Transverse colon (tissue), 4 donors: ENCODE results near the gene CRYBG1. TPM values are rescaled to one million over a fixed set of nuclear protein-coding genes. Genes with fewer than 3 reads are reported as not detected.

Source experiments
- DNase-seq: peaks from one replicate; pipeline ENCODE4 v3.0.0-alpha.2; 2019
- H3K27ac ChIP-seq, 4 donors: fragments of 200-600 bp; sonication (generic); 2 replicates each; pipeline ENCODE4 v1.5.1; 2016 to 2018; ENCODE audit warnings: inconsistent platforms in 4 of 4
- H3K27me3 ChIP-seq: fragments of 200-600 bp; sonication (generic); 2 replicates; pipeline ENCODE4 v1.5.1; 2017; ENCODE audit warnings: inconsistent platforms
- H3K36me3 ChIP-seq, 4 donors: fragments of 200-600 bp; sonication (generic); 2 replicates each; pipeline ENCODE4 v1.5.1; 2017 to 2019; ENCODE audit warnings: inconsistent platforms in 4 of 4
- H3K4me1 ChIP-seq, 4 donors: fragments of 200-600 bp; sonication (generic); 2 replicates each; pipeline ENCODE4 v1.5.1; 2017 to 2020; ENCODE audit warnings: inconsistent platforms in 4 of 4
- H3K4me3 ChIP-seq, 4 donors: fragments of 200-600 bp; sonication (generic); 1 replicate in 1 of 4; 2 replicates in 3 of 4; pipeline versions ENCODE4 v1.5.1 to v1.6.1; 2017 to 2019; ENCODE audit warnings: inconsistent platforms in 4 of 4
- H3K9me3 ChIP-seq, 2 donors: fragments of 200-600 bp; sonication (generic); 2 replicates each; pipeline ENCODE4 v1.5.1; 2017 to 2019; ENCODE audit warnings: inconsistent platforms in 2 of 2
- EP300 ChIP-seq: sonication (generic); formaldehyde crosslinking; IDR thresholded peaks from one replicate; pipeline ENCODE4 v1.6.1; 2017; ENCODE audit warnings: antibody characterized with exemption, low read depth
- POLR2A ChIP-seq: fragments of 450-650 bp; IDR thresholded peaks from one replicate; pipeline ENCODE4 v1.6.1; 2016; ENCODE audit warnings: antibody characterized with exemption, mild to moderate bottlenecking, moderate library complexity
- POLR2AphosphoS5 ChIP-seq, 3 donors: sonication (generic); formaldehyde crosslinking; IDR thresholded peaks; one replicate each; pipeline ENCODE4 v1.6.1; 2016; ENCODE audit warnings: antibody characterized with exemption in 3 of 3
- WGBS, 2 donors: methylation state at CpG; one replicate each; pipeline ENCODE4 v1.1.5; 2018; ENCODE audit warnings: low coverage in 1 of 2; 5-methylcytosine and 5-hydroxymethylcytosine counted together
- in situ Hi-C, 4 donors: fragments of 200-750 bp; cut with MboI; loops; one replicate each; pipeline versions ENCODE4 v1.15.0 to v1.15.1; 2017; ENCODE audit warnings: low sequenced_read_pairs in 3 of 4, low pct_ligation_motif_present in 1 of 4, low pct_unique_long_range_greater_than_20kb in 1 of 4
- intact Hi-C: fragments of 100-400 bp; cut with DNase I; formaldehyde crosslinking; loops from one replicate; pipeline ENCODE4 v1.15.1; 2023; ENCODE audit warnings: low total_unique reads
- total RNA-seq, 4 donors: library from RNA; depleted of rRNA; stranded (reverse); fragments of >200 nt; gene quantifications; one replicate each; pipeline ENCODE4 v1.1.0, GENCODE V29; 2016
- TF ChIP-seq, protein P1 (sequence below), 5 experiments: fragments of 200-600 bp in 3 of 5; fragments of 450-650 bp in 2 of 5; sonication (generic) in 3 of 5; IDR thresholded peaks; 1 replicate in 2 of 5; 2 replicates in 3 of 5; pipeline ENCODE4 v1.5.1; 2016 to 2017; ENCODE audit warnings: antibody characterized with exemption in 5 of 5, inconsistent platforms in 3 of 5, mild to moderate bottlenecking in 2 of 5, moderate library complexity in 1 of 5

CRYBG1 gene
- total RNA-seq, 4 donors from 2014 or later: 64.3 to 112 (median 70.2) TPM

DNA sequence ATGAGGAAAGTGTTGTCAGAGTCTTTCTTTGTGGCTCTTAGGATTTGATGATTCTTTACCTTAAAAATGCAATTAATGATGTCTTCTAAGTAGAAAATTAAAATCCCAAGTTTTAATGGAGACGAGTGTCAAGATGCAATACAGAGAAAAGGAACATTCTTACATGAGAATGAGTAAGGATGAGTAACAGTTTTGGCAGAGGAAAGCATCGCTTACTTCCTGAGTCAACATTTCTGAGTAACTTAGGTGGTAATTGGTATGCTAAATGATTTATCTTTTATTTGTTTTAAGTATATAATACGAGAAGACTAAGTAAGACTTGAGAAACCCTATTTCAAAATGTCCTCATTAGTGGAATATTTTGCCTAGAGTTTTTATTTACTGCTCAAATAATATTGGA, 167.5 kb downstream of the CRYBG1 start:
- H3K4me1 ChIP-seq: peaks cover 3 to 31% (median 18%) of the 10 kb centered on the region in 4 donors
- peaks cover 0 to 16% (median 2%) of the 10 kb centered on the region in 4 donors for H3K36me3 ChIP-seq
- in situ Hi-C loops (no loop called here), intact Hi-C loops (no loop called here)
- no peak overlapping the region for H3K27ac ChIP-seq
- H3K9me3 ChIP-seq: no peaks in the 10 kb centered on the region
- H3K4me3 ChIP-seq: no peak overlapping the region
- WGBS, 2 donors: 34 to 50% methylated on average over 3 of the region's 3 CpGs
- TF ChIP-seq, protein P1, sequence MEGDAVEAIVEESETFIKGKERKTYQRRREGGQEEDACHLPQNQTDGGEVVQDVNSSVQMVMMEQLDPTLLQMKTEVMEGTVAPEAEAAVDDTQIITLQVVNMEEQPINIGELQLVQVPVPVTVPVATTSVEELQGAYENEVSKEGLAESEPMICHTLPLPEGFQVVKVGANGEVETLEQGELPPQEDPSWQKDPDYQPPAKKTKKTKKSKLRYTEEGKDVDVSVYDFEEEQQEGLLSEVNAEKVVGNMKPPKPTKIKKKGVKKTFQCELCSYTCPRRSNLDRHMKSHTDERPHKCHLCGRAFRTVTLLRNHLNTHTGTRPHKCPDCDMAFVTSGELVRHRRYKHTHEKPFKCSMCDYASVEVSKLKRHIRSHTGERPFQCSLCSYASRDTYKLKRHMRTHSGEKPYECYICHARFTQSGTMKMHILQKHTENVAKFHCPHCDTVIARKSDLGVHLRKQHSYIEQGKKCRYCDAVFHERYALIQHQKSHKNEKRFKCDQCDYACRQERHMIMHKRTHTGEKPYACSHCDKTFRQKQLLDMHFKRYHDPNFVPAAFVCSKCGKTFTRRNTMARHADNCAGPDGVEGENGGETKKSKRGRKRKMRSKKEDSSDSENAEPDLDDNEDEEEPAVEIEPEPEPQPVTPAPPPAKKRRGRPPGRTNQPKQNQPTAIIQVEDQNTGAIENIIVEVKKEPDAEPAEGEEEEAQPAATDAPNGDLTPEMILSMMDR (IDR thresholded peaks at IDR 0.05): no peak
- TF ChIP-seq EP300: no peak
- TF ChIP-seq POLR2AphosphoS5 (IDR thresholded peaks at IDR 0.05): no peak
- no peak for TF ChIP-seq POLR2A
- DNase-seq: no peak
- no peaks in the 10 kb centered on the region for H3K27me3 ChIP-seq

DNA sequence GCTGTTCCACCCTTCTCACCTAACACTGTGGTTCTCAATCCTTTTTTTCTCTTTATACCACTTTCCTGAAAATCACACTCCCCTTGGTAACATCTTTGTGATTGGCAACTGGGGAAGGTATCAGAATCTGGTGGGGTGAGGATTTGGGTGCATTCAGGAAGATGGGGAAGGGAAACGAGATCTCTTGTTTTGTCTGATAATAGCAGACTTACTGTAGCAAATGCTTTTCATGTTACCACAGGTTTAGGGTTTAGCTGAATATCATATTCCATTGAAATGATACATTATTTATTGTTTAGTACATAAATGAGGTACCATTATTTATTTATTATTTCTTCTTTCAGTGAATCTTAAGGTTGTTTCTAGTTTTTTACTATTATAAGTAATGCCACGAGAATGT, 168.0 kb downstream of the CRYBG1 start:
- 91 to 92% methylated on average over 2 of the region's 2 CpGs for WGBS, 2 donors
- no peaks in the 10 kb centered on the region for H3K27me3 ChIP-seq
- no peak overlapping the region for H3K4me3 ChIP-seq
- TF ChIP-seq EP300 (no peak), POLR2A (no peak), POLR2AphosphoS5 (IDR thresholded peaks at IDR 0.05) (no peak)
- peaks cover 3 to 26% (median 15%) of the 10 kb centered on the region in 4 donors for H3K4me1 ChIP-seq
- H3K36me3 ChIP-seq: peaks cover 0 to 16% (median 2%) of the 10 kb centered on the region in 4 donors
- no peak for DNase-seq
- intact Hi-C loops (no loop called here), in situ Hi-C loops (no loop called here)
- H3K27ac ChIP-seq: no peak overlapping the region
- no peaks in the 10 kb centered on the region for H3K9me3 ChIP-seq

DNA sequence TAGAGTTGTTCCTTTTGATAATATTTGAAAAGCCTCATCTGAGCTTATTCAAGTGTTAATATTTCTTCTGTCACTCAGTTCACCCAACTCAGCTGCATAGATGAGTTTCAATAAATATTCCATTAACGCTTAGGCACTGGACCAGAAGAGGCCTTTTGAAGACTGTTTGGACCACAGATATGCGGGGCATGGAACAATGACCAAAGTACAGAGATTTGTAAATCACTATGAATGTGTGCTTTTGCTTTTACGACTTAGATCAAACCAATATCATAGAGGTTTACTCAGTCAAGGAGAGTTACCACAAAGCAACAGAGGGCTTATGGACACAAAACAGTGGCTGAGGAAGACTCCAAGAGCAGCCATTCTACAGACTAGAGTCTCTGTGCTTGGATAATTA, 168.9 kb downstream of the CRYBG1 start:
- 28 to 56% methylated on average over 3 of the region's 3 CpGs for WGBS, 2 donors
- no peaks in the 10 kb centered on the region for H3K9me3 ChIP-seq
- no peak for DNase-seq
- peaks cover 0 to 17% (median 12%) of the 10 kb centered on the region in 4 donors for H3K4me1 ChIP-seq
- H3K27me3 ChIP-seq: no peaks in the 10 kb centered on the region
- intact Hi-C loops: no loop called here
- H3K4me3 ChIP-seq: no peak overlapping the region
- TF ChIP-seq POLR2AphosphoS5 (IDR thresholded peaks at IDR 0.05): no peak
- TF ChIP-seq POLR2A: no peak
- no peak for TF ChIP-seq EP300
- TF ChIP-seq, protein P1 (IDR thresholded peaks at IDR 0.05): no peak
- peaks cover 0 to 16% (median 2%) of the 10 kb centered on the region in 4 donors for H3K36me3 ChIP-seq
- in situ Hi-C loops: no loop called here
- H3K27ac ChIP-seq: no peak overlapping the region

DNA sequence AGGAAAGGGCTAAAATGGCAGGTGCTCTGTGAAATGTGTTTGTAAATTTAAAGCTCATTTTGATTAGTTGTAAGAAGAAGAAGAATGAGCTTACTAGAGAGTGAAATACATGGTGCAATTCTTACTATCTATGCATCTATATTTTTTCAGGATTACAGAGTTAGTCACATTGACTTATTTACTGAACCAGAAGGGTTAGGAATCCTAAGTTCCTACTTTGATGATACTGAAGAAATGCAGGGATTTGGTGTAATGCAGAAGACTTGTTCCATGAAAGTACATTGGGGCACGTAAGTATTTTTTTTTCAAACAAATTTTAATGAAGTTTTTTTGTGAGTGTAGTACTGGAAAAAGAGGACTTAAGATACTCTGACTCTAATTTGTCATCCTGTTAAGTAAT, 169.5 kb downstream of the CRYBG1 start:
- in situ Hi-C loops (no loop called here), intact Hi-C loops (no loop called here)
- no peaks in the 10 kb centered on the region for H3K27me3 ChIP-seq
- DNase-seq: no peak
- WGBS, 2 donors: 80 to 98% methylated on average over 1 of the region's 1 CpG
- H3K36me3 ChIP-seq: peaks cover 0 to 16% (median 2%) of the 10 kb centered on the region in 4 donors
- TF ChIP-seq, protein P1 (IDR thresholded peaks at IDR 0.05): no peak
- TF ChIP-seq POLR2A (no peak), POLR2AphosphoS5 (IDR thresholded peaks at IDR 0.05) (no peak), EP300 (no peak)
- no peak overlapping the region for H3K4me3 ChIP-seq
- no peaks in the 10 kb centered on the region for H3K9me3 ChIP-seq
- no peak overlapping the region for H3K27ac ChIP-seq
- peaks cover 0 to 12% (median 9%) of the 10 kb centered on the region in 4 donors for H3K4me1 ChIP-seq

DNA sequence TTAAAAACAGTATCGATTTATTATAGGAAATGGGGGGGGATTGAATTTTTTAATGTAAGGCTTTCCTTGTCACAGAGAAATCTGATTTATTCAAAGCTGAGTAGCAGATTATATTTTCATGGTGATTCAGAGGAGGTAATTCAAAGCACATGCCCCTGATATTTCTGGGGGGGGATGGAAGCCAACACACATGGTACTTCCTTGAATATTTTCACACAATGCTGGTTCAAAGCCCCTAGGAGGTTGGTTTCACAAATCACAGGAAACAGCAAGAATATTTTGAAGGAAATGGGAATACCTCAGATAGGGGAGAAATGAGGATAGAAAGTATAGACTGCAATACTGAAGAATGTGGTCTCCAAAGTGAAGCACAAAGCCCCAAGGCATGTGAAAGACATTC, 170.0 kb downstream of the CRYBG1 start:
- Histone ChIP-seq H3K4me1 (peaks cover 0 to 8% (median 6%) of the 10 kb centered on the region in 4 donors), H3K36me3 (peaks cover 0 to 16% (median 2%) of the 10 kb centered on the region in 4 donors), H3K4me3 (no peak overlapping the region), H3K27ac (no peak overlapping the region), H3K27me3 (no peaks in the 10 kb centered on the region), H3K9me3 (no peaks in the 10 kb centered on the region)
- 92 to 100% methylated on average over 1 of the region's 1 CpG for WGBS, 2 donors
- TF ChIP-seq EP300 (no peak), POLR2A (no peak), POLR2AphosphoS5 (IDR thresholded peaks at IDR 0.05) (no peak)
- TF ChIP-seq, protein P1 (IDR thresholded peaks at IDR 0.05): no peak
- in situ Hi-C loops: no loop called here
- intact Hi-C loops: no loop called here
- DNase-seq: no peak
